Right lobe of liver (tissue), 4 donors: ENCODE results near the gene GALNT12.
A peak's percentile ranks its signal among the peaks of the same experiment; 100 is the strongest.

Experiments
- POLR2A ChIP-seq: fragments of 450-650 bp; IDR thresholded peaks from one replicate; pipeline ENCODE4 v1.6.1; 2017; ENCODE audit warnings: antibody characterized with exemption, mild to moderate bottlenecking
- TF ChIP-seq, protein P1 (sequence below), 4 donors: fragments of 200-600 bp in 3 of 4; fragments of 450-650 bp in 1 of 4; IDR thresholded peaks; one replicate each; pipeline versions ENCODE4 v1.5.1 to v1.8.0; 2016 to 2022; ENCODE audit warnings: antibody characterized with exemption in 4 of 4, mild to moderate bottlenecking in 2 of 4
- donor health status: DM: no; HTN: no; CAD: no.
- donor health status: DM: no; HTN: no; CAD: no.
- donor health status: DM: no; HTN: yes; CAD: no.

DNA sequence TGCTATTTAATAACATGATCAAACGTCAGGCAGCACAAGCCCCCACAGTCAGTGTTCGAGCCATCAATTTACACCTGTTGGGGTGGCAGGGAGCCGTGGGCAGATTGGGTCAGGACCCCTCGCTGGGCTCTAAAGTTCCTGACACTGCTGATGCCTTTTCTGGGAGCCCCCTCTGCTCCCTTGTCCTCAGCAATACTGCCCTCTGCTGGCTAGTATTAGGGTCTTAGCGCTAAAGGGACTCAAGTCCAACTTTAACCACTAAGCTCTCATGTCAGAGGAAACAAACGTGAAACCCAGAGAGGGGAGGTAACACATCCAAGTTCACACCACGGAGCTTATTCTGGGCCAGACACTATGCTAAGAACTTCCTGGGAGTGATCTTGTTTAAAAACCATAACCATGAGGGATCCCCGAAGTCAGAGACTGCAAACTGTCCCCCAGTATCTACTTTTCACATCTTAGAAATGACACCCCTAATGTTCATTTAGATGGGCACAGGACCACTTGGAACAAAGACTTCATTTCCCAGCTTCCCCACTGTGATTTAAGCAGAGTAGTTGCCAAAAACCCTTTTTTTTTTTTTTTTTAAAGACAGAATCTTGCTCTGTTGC lies 31.5 kb upstream of the GALNT12 start:
- no peak for TF ChIP-seq POLR2A
- TF ChIP-seq, protein P1, sequence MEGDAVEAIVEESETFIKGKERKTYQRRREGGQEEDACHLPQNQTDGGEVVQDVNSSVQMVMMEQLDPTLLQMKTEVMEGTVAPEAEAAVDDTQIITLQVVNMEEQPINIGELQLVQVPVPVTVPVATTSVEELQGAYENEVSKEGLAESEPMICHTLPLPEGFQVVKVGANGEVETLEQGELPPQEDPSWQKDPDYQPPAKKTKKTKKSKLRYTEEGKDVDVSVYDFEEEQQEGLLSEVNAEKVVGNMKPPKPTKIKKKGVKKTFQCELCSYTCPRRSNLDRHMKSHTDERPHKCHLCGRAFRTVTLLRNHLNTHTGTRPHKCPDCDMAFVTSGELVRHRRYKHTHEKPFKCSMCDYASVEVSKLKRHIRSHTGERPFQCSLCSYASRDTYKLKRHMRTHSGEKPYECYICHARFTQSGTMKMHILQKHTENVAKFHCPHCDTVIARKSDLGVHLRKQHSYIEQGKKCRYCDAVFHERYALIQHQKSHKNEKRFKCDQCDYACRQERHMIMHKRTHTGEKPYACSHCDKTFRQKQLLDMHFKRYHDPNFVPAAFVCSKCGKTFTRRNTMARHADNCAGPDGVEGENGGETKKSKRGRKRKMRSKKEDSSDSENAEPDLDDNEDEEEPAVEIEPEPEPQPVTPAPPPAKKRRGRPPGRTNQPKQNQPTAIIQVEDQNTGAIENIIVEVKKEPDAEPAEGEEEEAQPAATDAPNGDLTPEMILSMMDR (IDR thresholded peaks at IDR 0.05) = peak; percentile 53 to 70 (median 66)
